GM12874 (cell line): ENCODE data around the gene SART3.

Experiments used
- TF ChIP-seq, protein P1 (sequence below): IDR thresholded peaks from 2 replicates; pipeline ENCODE4 v1.5.1; 2011; ENCODE audit warnings: low read depth, mild to moderate bottlenecking, control low read depth, low read length, moderate library complexity; ENCODE audit not compliant: insufficient read depth

The SART3 gene

GRCh38 chr12:108495054-108495453 lies 65.9 kb downstream of the SART3 start:
- TF ChIP-seq, protein P1, sequence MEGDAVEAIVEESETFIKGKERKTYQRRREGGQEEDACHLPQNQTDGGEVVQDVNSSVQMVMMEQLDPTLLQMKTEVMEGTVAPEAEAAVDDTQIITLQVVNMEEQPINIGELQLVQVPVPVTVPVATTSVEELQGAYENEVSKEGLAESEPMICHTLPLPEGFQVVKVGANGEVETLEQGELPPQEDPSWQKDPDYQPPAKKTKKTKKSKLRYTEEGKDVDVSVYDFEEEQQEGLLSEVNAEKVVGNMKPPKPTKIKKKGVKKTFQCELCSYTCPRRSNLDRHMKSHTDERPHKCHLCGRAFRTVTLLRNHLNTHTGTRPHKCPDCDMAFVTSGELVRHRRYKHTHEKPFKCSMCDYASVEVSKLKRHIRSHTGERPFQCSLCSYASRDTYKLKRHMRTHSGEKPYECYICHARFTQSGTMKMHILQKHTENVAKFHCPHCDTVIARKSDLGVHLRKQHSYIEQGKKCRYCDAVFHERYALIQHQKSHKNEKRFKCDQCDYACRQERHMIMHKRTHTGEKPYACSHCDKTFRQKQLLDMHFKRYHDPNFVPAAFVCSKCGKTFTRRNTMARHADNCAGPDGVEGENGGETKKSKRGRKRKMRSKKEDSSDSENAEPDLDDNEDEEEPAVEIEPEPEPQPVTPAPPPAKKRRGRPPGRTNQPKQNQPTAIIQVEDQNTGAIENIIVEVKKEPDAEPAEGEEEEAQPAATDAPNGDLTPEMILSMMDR = peak; percentile 56; the same call in 1 of the 2 replicates

DNA sequence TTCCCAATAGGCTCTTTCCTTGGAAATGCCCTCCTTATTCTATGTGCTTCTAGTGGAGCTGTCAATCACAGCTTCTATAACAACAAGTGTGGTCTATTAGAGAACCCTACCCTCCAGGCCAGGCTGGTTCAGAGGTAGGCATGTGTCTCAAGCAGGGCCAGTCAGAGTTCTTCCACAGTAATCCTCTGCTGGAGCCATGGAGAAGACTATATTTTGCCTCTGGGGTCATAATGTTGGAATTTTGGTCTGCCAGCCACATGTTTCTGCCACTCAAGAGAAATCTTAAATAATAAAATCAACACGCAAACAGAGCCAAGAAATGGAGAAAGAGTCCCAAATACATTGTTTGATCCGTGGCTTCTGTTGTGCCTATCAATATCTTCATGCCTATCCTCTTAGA lies 69.7 kb downstream of the SART3 start:
- TF ChIP-seq, protein P1 = no peak

DNA sequence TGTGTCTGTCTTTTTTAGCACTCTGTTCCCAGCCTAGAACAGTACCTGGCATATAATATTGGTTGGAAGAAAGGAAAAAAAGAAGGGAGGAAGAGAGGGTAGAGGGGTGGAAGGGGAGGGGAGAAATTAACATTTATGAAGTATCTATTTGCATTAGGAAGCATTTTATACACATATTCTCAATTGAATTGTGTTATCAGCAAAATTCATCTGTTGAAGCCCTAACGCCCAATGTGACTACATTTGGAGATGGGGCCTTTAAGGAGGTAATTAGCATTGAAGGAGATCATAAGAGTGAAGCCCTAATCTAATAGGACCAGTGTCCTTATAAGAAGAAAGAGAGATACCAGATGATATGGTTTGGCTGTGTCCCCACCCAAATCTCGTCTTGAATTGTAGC lies 76.1 kb downstream of the SART3 start:
- TF ChIP-seq, protein P1 = no peak

DNA sequence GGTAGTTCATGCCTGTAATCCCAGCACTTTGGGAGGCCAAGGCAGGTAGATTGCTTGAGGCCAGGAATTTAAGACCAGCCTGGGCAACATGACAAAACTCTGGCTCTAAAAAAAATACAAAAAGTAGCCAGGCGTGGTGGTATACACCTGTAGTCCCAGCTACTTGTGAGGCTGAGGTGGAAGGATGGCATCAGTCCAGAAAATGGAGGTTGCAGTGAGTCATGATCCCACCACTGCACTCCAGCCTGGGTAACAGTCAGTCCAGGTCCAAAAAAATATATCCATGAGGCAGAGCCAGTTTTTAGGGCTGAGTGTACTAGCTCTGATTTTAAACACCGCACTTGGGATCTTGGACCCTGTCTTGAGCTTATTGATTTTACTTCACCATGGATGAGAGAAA lies 76.5 kb downstream of the SART3 start:
- TF ChIP-seq, protein P1 = no peak

DNA sequence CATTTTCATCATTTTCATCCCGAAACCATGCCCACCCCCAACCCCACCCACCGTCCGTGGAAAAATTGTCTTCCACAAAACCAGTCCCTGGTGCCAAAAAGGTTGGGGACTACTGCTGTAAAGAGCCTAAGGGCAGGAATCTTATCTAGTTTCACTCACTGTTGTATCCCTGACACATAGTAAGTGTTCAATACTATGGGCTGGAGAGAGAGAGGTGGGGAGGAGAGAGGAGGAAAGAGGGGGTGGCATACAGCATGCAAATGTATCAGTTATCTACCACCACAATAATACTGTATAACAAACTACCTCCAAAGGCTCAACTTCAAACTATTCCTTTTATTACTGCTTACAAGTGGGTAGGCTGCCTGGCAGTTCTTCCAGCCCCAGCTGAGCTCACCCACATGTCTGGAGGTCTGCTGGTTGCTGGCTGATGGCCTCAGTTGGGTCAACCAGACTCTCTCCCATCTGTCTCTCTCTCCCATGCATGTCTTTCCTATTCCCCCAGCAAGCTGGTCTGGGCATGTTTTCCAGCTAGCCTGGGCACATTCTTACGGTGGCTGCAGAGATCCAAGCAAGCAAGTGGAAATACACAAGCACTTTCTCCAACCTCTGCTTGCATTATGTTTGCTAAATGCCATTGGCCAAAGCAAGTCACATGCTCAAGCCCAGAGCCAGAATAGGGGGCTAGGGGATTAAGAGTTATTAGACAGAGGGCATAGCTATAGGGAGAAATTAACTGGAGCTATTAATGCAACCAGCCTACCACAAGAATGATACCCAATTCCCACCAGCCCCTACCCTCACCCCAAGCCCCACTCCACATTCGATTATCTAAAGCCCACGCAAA lies 77.5 kb downstream of the SART3 start:
- TF ChIP-seq, protein P1 = no peak

GRCh38 chr12:108482717-108483212 lies 78.2 kb downstream of the SART3 start:
- TF ChIP-seq, protein P1 = no peak

- TF ChIP-seq, protein P1 = no peak
These were observed 81.5 kb downstream of the SART3 start for GRCh38 chr12:108479364-108480070.
